HepG2 (cell line): Measurements from ENCODE around the gene RAD51. TPM values are rescaled to one million over a fixed set of nuclear protein-coding genes. Genes with fewer than 3 reads are reported as not detected.
"Not testable (repeated sequence)": the region's sequence is repeated elsewhere in the genome, so short reads cannot be mapped to it uniquely, and the experiment has no call there.

Experiments
- ATAC-seq: fragments of 200-7000 bp; cut with Tn5 transposase; 3 replicates; pipeline ENCODE4 v1.9.1; 2020; ENCODE audit warnings: mild to moderate bottlenecking, moderate library complexity
- BruUV-seq: library from RNA; stranded (reverse); fragments of 400-500 nt; replicated peaks from 2 replicates; lab custom pipeline; 2021; lab: Mats Ljungman, UMichigan
- CTCF ChIA-PET: fragments of 300-600 bp; formaldehyde crosslinking; extraction: SDS; loops from one replicate; lab custom pipeline; 2021; ENCODE audit warnings: low total read pairs, inconsistent platforms, low intra/inter-chr PET ratio; lab: Yijun Ruan, JAX
- POLR2A ChIA-PET: fragments of 350-600 bp; sonication (Branson Sonifier 250); formaldehyde crosslinking; loops from one replicate; lab custom pipeline; 2020; ENCODE audit warnings: antibody characterized with exemption, inconsistent platforms; lab: Yijun Ruan, JAX
- DNase-seq: peaks from one replicate; pipeline ENCODE4 v3.0.0-alpha.2; 2015; ENCODE audit warnings: low spot score
- FAIRE-seq: peaks from 3 replicates; lab custom pipeline; 2011; peaks lifted over from hg19 to GRCh38; lab: Jason Lieb, UNC
- H2AFZ ChIP-seq: one replicate; pipeline ENCODE4 v1.6.1; 2011; ENCODE audit warnings: low read length, inconsistent platforms
- H3K27ac ChIP-seq: fragments of 300-600 bp; 3 replicates; pipeline ENCODE4 v1.8.0; 2011; ENCODE audit warnings: mixed run types, mild to moderate bottlenecking, mixed read lengths, low read length, inconsistent platforms; ENCODE audit not compliant: insufficient read depth; ENCODE audit errors: extremely low read length
- H3K27me3 ChIP-seq, 2 experiments: fragments of 200-600 bp in 1 of 2; 2 replicates in 1 of 2; 3 replicates in 1 of 2; pipeline versions ENCODE4 v1.6.0 to v1.8.0; 2011; ENCODE audit warnings: low read length in 2 of 2, mild to moderate bottlenecking in 2 of 2, moderate library complexity in 2 of 2, inconsistent platforms in 1 of 2; ENCODE audit not compliant: insufficient read depth in 2 of 2, control insufficient read depth in 1 of 2
- H3K36me3 ChIP-seq, 2 experiments: fragments of 200-600 bp in 1 of 2; replicated peaks in 1 of 2; 2 replicates in 1 of 2; 3 replicates in 1 of 2; pipeline versions ENCODE4 v1.5.1 to v1.8.0; 2011; ENCODE audit warnings: low read length in 2 of 2, inconsistent platforms in 1 of 2; ENCODE audit not compliant: insufficient read depth in 2 of 2, control insufficient read depth in 1 of 2
- H3K4me1 ChIP-seq: 2 replicates; pipeline ENCODE4 v1.5.1; 2012; ENCODE audit warnings: low read length, inconsistent platforms; ENCODE audit not compliant: insufficient read depth
- H3K4me2 ChIP-seq: 2 replicates; pipeline ENCODE4 v1.6.0; 2011; ENCODE audit warnings: low read depth, low read length, inconsistent platforms
- H3K4me3 ChIP-seq, 3 experiments: fragments of 200-600 bp in 1 of 3; sonication (generic), shearing (Covaris generic) in 1 of 3; replicated peaks in 1 of 3; 2 replicates each; pipeline ENCODE4 v1.5.1; 2011 to 2016; ENCODE audit warnings: low read length in 3 of 3, inconsistent platforms in 2 of 3, low read depth in 2 of 3, mild to moderate bottlenecking in 2 of 3, control low read depth in 1 of 3, mixed read lengths in 1 of 3; ENCODE audit not compliant: insufficient read depth in 1 of 3
- H3K79me2 ChIP-seq: one replicate; pipeline ENCODE4 v1.6.1; 2011; ENCODE audit warnings: low read length, inconsistent platforms; ENCODE audit not compliant: insufficient read depth
- H3K9ac ChIP-seq: 2 replicates; pipeline ENCODE4 v1.6.0; 2011; ENCODE audit warnings: mild to moderate bottlenecking, low read depth, low read length, inconsistent platforms; ENCODE audit not compliant: insufficient read depth
- H3K9me3 ChIP-seq: 2 replicates; pipeline ENCODE4 v1.5.1; 2012; ENCODE audit warnings: mild to moderate bottlenecking, low read length
- H4K20me1 ChIP-seq: 2 replicates; pipeline ENCODE4 v1.6.0; 2011; ENCODE audit warnings: inconsistent platforms, mild to moderate bottlenecking, low read length, moderate library complexity; ENCODE audit not compliant: insufficient read depth
- NFYB ChIP-seq: sonication (generic); formaldehyde crosslinking; IDR thresholded peaks from 2 replicates; pipeline ENCODE4 v1.4.0; 2020; ENCODE audit warnings: missing genetic modification reagents
- NFYC ChIP-seq: IDR thresholded peaks from 2 replicates; pipeline ENCODE4 v1.6.1; 2016; ENCODE audit warnings: missing genetic modification reagents, missing compliant biosample characterization
- POLR2A ChIP-seq, 2 experiments: IDR thresholded peaks; 2 replicates each; pipeline ENCODE4 v1.6.1; 2011; ENCODE audit warnings: low read depth in 2 of 2, low read length in 2 of 2, mild to moderate bottlenecking in 1 of 2, moderate library complexity in 1 of 2; ENCODE audit not compliant: insufficient read depth in 1 of 2
- whole genome bisulfite sequencing: methylation state at CpG from one replicate; pipeline ENCODE4 v1.1.6; 2017; ENCODE audit warnings: low lambda C conversion rate; 5-methylcytosine and 5-hydroxymethylcytosine counted together
- in situ Hi-C: cut with HindIII; loops from 2 replicates; pipeline ENCODE4 v1.10.0; 2017; ENCODE audit warnings: low pct_unique_long_range_greater_than_20kb; ENCODE audit not compliant: extremely low pct_ligation_motif_present
- intact Hi-C: fragments of 100-400 bp; cut with micrococcal nuclease; formaldehyde crosslinking; loops from one replicate; pipeline ENCODE4 v1.10.0; 2022; ENCODE audit not compliant: unreplicated experiment
- polyA plus RNA-seq, 8 experiments: library from polyadenylated mRNA; depleted of rRNA in 3 of 8; stranded (reverse) in 7 of 8; unstranded in 1 of 8; fragments of >200 nt; fragmentation: Illumina TruSeq in 4 of 8; extraction: Trizol in 4 of 8; gene quantifications; 2 replicates each; pipeline versions ENCODE4 v1.2.1 to v1.2.3, GENCODE V29; 2011 to 2016; ENCODE audit warnings: low read depth in 4 of 8, missing spikeins in 1 of 8, mixed read lengths in 1 of 8; ENCODE audit not compliant: insufficient read depth in 1 of 8
- total RNA-seq, 5 experiments: library from RNA; depleted of rRNA; stranded (reverse); fragments of >200 nt; fragmentation: Illumina TruSeq; extraction: Trizol; gene quantifications; 2 replicates each; pipeline ENCODE4 v1.2.3, GENCODE V29; 2016; ENCODE audit warnings: low read depth in 1 of 5

RAD51 gene
- total and polyA plus RNA-seq, 2 of the 13 experiments (the other 11 are each of a cell fraction or from before 2014, with no cell fraction given): 8.5 to 12.8 TPM

DNA sequence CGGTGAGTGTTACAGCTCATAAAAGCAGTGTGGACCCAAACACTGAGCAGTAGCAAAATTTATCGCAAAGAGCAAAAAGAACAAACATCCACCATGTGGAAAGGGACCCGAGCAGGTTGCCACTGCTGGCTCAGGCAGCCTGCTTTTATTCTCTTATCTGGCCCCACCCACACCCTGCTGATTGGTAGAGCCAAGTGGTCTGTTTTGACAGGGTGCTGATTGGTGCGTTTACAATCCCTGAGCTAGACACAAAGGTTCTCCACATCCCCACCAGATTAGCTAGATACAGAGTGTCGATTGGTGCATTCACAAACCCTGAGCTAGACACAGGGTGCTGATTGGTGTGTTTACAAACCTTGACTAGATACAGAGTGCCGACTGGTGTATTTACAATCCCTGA, 18.7 kb upstream of the RAD51 start:
- CTCF ChIA-PET, H3K4me3 ChIP-seq, H3K9me3 ChIP-seq, H3K4me2 ChIP-seq, DNase-seq, H3K79me2 ChIP-seq, BruUV-seq, FAIRE-seq, H3K27me3 ChIP-seq, H3K9ac ChIP-seq, H3K36me3 ChIP-seq, in situ Hi-C loops, H3K27ac ChIP-seq, H4K20me1 ChIP-seq, H2AFZ ChIP-seq, ATAC-seq: not testable (repeated sequence)
- POLR2A ChIA-PET: interaction anchor here (1.4 kb wide), 1 partner anchor 18 kb away, joined by 4 read pairs; no protein-coding TSS in a partner anchor
- WGBS: 79% methylated on average over 6 of the region's 6 CpGs
- TF ChIP-seq NFYB (peak; percentile 77), POLR2A (IDR thresholded peaks at IDR 0.05; ENCODE audit: insufficient read depth in 1 of 2, low read depth in 2 of 2, low read length in 2 of 2) (peak in 1 of 2 experiments; percentile 45; a peak in 1 of 4 replicates), NFYC (CRISPR knock-in tag) (peak; percentile 72)
- peaks cover 32% of the 10 kb centered on the region for H3K4me1 ChIP-seq
- intact Hi-C loops: loop anchor here (5.0 kb wide), 1 partner anchor 66 kb away; no protein-coding TSS in a partner anchor

DNA sequence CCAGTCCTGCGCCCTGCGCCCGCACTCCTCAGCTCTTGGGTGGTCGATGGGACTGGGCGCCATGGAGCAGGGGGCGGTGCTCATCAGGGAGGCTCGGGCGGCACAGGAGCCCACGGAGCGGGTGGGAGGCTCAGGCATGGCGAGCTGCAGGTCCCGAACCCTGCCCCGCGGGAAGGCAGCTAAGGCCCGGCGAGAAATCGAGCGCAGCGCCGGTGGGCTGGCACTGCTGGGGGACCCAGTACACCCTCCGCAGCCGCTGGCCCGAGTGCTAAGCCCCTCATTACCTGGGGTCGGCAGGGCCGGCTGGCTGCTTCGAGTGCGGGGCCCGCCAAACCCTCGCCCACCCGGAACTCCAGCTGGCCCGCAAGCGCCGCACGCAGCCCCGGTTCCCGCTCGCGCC, 18.1 kb upstream of the RAD51 start:
- ATAC-seq, H3K27me3 ChIP-seq, H3K27ac ChIP-seq, H3K79me2 ChIP-seq, H3K9me3 ChIP-seq, H4K20me1 ChIP-seq, POLR2A ChIA-PET, H3K36me3 ChIP-seq, H3K4me2 ChIP-seq, DNase-seq, H2AFZ ChIP-seq, BruUV-seq, CTCF ChIA-PET, H3K4me3 ChIP-seq, H3K9ac ChIP-seq, FAIRE-seq, in situ Hi-C loops: not testable (repeated sequence)
- WGBS: 98% methylated on average over 11 of the region's 38 CpGs
- peaks cover 32% of the 10 kb centered on the region for H3K4me1 ChIP-seq
- intact Hi-C loops: loop anchor here (5.0 kb wide), 1 partner anchor 65 kb away; no protein-coding TSS in a partner anchor
